Renal pelvis (tissue), 4 donors: Measurements from ENCODE around the gene FSTL4. TPM values are rescaled to one million over a fixed set of nuclear protein-coding genes. Genes with fewer than 3 reads are reported as not detected.
"Not testable (repeated sequence)": the region's sequence is repeated elsewhere in the genome, so short reads cannot be mapped to it uniquely, and the experiment has no call there.

ENCODE experiments used
- DNase-seq: peaks from one replicate; pipeline ENCODE4 v3.0.0-alpha.2; 2013
- polyA plus RNA-seq, 3 donors: library from polyadenylated mRNA; unstranded; fragments of 120-200 nt; gene quantifications; one replicate each; pipeline ENCODE4 v1.2.1, GENCODE V29; 2013; ENCODE audit not compliant: insufficient read length in 3 of 3

The FSTL4 gene
- polyA plus RNA-seq, 3 donors: 0.68 to 1.5 (median 0.76) TPM

DNA sequence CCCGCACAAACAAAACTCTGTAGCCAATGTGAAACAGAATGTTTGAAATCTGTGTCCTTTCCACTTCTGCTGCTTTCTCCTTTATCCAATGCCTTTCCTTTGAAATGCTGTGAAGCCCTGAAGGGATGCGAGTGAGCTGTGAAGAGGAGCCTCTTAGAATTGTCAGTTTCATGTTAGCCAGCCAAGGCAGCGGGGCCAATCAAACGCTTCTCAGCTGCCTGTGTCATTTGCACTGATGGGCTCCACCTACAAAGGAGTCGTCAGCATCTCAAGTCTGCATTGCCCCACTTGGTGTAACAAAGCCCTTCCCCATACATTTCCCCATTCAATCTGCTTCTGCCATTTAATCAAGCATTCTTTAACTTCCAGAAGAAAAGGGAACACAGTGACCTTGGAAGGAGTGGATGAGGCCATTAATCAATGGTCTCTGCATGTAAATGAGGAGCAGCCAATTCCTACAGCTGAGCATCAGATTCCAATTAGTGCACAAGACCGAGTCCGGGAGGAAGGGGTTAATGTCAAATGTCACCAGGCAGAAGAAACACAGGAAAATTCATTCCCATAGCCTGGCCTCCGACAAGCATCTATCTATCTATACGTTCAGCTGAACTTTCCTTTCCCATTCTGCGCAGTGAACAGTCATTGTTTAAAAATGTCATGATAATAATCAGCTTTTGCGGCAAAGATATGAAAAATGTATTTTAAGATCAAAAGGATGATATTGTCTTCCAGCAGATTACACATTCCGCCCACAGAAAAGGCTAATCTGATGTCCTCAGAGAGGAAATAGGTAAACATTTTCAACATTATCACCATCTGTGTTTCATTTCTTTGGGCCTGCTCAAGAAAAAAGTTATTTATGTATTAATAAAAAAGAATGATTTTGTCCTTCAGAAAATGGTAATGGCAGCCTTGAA lies 154.6 kb downstream of the FSTL4 start:
- DNase-seq: no peak

DNA sequence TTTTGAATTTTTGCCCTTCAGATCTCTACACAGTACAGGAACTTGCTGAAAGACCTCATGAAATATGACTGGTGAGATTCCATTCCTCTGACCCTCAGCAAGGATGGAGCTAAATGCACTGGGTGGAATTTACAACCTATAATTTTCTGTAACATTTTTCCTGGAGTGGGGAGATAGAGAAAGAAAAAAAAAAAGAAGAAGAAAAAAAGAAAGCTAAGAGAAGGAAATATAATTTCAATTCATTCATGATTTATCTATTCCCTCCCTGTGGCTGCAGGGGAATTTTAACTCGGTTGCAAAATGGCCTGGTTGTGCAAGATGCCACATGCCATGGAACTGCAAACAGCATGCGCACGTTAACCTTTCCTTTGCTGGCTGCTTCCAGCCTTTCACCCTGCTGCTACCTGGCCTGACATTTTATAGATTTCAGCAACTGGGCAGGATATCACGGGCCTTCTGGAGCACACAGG lies 155.4 kb downstream of the FSTL4 start:
- no peak for DNase-seq

DNA sequence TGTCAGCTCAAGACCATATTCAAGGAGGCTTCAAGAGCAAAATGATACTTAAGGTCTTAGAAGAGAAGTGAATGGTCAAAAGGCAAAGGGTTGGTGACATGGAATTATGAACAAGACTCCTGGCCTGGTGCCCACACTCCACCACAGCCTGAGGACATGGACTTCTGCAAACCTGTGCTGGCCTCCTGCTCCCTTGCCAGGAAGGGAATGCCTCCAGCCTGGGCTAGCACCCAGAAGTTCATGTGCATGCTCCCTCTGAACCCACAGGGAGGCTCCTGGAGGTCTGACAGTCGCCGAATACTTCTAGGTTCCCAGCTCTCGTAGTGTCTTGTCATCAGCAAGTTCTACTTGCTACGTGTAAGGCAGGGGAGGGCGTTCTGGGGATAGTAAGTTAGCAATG lies 156.7 kb downstream of the FSTL4 start:
- no peak for DNase-seq

DNA sequence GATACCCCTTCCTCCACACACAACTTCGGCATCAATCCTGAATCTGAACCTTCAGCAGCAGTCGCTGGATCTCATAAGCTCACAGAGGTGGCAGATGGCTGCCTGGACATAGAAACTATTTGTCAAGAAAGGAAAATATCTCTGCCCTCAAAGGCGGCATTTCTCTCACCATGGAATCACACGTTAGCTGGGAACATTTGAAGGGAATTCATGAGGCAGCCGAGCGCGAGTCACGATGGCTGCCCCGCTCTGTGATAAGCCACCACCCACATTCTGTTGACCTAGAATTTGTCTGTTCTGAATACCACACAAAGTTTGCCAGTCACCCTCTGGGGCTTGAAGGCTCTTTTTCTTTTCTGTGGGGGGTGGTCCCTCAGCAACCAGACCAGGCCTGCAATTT lies 157.9 kb downstream of the FSTL4 start:
- DNase-seq: no peak

DNA sequence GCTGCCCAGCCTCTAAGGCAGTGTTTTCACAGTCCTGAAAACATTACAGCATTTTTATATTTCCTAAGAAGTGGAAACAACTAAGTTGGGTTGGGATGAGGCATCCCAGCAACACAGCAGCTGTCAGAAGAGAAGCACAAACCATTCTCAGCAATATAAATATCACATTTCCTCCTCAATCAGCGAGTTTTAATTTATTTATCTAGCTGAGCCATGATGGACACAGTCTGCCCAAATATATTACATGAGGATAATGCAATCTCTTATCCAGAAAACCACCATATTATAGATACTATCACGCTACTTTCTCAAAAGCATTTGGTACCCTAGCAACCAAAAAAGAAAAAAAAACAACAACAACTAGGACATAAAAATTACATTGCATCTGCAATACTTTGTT lies 158.5 kb downstream of the FSTL4 start:
- DNase-seq: no peak

DNA sequence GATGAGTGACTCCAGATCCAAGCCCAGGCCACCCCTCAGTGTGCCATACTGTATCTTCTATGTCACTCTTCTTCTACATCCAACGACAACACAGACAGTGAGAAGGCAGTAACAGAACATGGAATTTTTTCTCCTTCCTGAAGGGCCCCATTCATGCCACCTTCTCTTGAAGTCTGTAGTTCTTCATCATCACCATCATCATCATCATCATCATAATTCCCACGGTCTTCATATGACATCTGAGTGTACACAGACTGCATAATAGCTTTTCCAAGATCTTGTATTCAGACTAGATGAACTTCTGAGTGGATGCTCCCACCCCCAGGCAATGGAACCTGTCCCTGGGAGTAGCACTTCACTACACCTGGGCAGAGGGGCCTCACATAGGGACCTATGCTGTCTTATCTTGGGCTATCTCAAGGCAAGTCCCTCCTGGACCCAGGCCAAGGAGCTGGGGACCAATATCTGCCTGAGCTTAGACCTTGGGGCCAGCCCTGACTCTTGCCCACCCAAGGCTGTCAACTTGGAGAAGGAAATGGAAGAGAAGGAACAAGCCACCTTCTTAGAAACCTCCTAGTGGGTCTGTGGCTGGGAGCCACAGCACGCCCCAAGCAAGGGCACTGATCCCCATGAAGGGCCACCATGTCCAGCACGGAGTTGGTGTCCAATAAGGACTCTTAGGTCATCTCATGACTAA lies 159.1 kb downstream of the FSTL4 start:
- no peak for DNase-seq

DNA sequence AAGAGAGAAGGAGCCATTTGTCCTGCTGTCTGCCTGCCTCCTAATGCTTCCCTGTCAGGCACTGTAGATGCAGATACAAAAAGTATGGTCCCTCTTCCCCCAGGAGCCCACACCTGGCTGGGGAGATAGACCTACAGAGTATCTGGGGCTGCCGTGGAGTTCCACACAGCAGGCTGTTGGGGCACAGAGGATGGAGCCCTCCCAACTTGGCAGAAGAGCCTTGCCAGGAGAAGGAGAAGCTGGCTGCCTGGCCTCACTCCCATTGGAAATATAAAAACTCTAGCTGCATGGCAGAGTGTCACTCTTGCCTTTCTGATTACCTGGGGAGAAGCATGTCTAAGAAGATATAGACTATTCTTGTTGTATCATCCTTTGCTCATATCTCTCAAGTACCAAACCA lies 160.4 kb downstream of the FSTL4 start:
- no peak for DNase-seq

DNA sequence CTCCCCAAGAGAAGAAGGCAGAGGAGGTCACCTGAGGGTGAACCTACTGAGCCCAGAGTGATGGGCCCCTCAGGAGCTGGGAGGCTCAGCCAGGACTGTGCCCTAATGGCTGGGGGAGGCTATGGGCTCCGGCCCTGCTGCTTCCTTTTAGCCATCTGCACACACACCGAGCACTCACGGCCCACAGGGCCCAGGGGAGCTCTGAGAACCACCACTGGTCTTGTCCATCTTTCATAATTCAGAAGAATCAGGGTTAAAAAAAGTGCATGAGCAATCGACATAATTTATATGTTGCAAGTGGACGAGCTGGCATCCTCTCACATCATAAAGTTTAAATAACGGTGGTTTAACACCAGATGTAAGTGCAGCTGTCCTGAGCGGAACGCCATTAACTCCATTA lies 162.1 kb downstream of the FSTL4 start:
- DNase-seq: no peak

DNA sequence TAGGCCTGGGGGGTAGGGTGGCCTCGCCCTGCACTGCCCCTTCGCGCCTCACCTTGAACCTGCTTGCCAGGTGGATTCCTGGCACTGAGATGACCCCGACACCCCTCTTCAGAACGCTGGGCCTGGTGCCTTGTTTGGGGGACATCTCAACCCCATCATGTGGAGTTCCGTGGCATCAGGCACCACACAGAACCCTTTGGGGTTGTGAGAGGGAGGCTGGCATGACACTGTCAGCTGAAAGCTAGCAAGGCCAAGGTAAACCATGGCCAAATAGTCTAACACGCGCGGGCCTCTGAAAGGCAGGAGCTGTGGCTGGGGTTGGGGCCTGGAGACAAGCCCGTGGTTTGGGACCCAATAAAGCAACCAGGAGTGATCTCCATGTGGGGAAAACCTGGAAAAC lies 163.2 kb downstream of the FSTL4 start:
- DNase-seq: no peak

DNA sequence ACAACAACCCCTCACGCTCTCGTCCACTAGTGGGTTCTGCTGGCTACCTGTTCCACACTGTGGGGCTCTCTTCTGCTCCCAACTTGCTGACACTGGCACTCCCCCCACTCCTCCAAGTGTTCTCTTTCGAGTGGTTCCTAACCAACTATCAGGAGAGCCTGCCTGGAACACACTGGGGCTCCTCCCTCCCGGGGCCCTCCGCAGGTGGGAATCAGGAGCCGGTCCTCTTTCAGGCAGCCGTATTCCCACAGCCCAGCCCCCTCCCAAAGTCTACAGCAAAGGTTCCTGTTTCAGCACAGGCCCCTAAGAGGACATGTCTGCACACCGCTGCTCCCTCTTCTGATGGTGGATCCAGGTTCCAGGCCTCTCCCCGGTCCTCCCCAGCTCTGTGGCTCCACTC lies 165.9 kb downstream of the FSTL4 start:
- DNase-seq: no peak

DNA sequence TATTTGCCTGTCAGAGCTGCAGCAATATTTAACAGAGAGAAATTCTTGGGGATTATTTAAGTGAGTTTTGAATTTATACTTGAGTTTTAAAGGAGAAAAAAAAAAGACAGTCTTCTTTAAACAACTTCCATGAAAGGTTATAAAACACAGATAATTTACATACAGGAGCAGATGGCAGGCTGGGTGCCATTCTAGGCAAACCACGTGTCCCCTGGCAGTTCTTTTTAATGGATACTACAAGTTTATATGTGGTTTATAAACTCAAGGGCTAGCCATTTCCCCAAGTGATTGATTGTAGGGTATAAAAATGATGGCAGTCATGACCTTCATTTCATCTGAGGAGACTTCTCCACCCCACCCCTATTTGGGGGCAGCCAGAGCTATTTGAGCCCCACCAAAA lies 166.6 kb downstream of the FSTL4 start:
- no peak for DNase-seq

DNA sequence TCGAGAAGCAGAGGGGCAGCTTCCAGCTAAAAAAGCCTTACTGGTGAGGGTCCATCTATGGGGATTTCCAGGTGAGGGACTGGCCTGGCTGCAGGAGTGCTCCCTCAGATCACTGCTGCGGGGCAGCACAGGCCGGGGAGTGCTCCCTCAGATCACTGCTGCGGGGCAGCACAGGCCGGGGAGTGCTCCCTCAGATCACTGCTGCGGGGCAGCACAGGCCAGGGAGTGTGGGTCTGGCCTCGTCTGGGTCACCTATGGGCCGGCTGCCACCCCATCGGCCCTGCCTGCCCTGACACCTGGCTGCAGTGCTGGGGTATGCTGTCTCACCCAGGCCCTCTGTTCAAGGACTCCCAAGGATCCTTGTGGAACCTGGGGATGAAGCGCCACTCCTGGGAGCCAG lies 167.1 kb downstream of the FSTL4 start:
- not testable (repeated sequence) for DNase-seq

DNA sequence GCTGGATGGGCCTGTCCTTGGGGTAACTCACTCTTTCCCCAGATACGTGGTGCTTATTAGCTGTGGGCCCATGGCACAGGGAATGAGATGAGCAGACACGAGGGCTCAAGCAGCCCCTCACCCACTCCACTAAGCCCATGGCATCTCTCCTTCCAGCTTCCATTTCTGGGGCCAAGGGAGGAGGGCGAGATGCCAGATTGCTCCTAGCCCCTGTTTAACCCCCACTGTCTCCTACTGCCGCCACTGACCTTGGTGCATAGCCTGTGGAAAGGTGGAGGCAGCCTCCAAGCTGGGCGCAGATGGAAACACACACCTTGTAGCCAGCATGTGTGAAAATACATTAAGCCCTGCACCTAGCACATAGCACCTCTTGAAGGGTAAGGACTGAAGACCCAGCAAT lies 167.6 kb downstream of the FSTL4 start:
- DNase-seq: no peak

DNA sequence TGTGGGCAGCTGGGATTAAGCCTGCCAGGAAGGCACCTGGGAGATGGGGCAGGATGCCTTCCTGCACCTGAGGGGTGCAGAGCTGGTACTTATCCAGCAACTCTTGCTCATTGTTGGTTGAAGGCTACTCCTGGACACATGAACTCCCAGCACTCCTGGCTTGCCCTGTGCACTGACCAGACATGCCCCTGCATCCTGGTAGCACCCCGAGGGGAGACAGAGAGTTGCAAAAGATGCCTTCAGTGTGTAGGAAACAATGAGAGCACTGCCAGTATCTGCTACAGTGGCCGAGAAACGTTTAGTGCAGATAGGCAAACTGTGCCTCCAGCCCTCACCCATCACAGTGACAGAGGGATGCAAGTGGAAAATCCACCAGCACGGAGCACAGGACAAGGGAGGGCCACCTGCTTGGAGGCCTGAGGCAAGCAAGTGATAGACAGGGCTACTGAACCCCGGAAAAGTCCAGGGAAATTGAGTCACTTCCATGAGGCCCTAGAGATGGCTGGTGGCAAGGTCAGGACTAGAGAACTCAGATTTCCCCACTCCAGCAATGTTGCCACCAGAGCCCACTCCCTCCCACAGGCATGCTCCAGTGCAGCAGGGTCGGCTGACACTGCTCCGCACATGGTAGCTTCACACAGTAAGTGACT lies 171.1 kb downstream of the FSTL4 start:
- DNase-seq: no peak

DNA sequence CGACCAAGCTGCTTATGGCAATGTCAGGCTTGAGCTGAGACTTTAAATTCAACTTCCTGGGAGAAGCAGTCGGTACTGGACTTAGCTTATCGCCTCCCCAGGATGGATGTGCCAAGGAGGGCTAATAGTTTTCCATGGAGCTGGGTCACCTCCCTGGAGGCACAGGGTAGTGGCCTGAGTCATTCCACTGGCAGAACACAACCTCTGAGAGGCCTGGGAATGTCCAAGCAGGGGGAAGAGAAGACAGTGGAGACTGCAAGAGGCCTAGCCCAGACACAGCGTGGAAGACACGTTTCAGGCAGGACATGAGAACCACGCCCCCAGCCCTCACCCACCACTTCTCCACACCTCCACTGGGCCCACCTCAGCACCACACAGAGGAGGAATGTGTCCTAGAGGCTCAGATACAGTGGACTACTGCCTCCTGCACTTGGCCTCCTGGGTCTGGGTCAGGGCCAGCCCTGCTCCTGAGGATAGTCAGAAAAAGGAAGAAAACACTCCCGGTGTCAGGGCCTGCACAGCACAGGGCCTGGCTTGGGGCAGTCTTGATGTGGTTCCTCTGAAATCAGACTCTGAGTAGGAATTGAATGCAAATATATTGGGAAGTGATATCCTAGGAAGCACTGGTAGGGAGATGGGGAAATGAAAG lies 171.8 kb downstream of the FSTL4 start:
- DNase-seq: no peak

DNA sequence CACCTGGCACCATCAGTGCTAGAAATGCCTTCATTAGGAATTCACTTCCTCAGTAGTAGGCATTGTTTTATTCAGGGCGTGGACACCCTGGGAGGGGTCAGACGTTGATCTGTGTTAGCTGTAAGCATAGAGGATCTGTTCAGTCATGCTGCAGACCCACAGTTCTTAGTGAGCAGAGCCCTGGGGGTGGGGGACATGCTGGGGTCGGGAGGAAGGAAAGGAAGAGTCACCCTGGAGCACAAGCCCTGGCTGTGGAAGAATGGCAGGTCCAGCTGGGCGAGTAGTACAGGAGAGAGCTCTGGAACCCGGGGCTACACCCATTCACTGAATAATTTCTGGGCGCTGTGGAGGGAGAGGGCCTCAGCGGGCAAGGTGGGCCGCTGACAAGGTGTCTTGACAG lies 172.5 kb downstream of the FSTL4 start:
- DNase-seq: no peak

DNA sequence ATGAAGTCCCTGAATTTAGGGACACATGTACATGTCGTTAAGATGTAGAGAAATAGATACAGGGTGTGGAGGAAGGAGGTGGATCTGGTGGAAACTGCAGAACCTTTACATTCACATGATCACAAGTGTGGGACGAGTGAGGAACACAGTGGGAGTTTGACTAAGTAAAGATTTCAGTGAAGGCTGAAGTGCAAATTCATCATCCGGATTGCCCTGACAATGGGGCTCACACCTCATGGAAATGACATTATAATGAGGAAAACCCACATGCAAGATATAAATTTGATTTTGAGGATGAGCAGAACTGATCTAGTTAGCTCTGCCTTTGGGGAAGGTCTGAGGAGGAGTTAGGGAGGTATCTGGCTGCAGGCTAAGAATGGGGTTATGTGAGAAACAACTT lies 173.9 kb downstream of the FSTL4 start:
- no peak for DNase-seq

DNA sequence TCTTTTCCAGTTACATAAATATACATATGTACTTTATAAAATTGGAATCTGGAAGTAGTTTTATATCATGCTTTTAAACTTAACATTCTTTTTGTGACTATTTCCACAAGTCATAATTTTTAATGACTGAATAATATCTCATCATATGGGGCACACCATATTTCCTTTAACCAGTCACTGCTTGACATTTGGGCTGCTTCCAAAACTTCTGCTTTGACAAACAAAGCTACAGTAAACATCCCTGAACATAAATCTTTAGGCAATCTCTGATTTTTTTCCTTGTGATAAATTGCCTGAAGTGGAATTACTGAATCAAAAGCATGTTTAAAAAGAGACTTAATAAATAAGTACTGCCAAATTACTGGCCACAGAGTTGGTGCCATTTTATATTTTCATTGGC lies 178.0 kb downstream of the FSTL4 start:
- DNase-seq: no peak

DNA sequence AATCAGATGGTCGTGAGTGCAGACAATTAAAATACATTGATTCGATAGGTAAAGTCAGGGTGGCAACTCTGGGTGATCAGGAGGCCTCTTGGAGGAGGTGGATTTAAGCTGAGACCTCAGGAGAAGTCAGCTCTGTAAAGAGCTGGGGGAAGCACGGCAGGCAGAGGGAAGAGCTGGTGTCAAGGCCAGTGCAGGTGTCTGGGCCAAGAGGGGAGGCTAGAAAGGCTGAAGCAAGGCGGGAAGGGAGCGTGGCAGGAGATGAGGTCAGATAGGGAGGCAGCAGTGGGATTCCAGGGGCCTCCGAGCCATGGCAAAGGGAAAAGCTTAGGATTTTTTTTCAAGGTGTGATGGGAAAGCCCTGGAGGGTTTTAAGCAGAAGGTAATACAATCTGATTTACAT lies 178.7 kb downstream of the FSTL4 start:
- DNase-seq: no peak

DNA sequence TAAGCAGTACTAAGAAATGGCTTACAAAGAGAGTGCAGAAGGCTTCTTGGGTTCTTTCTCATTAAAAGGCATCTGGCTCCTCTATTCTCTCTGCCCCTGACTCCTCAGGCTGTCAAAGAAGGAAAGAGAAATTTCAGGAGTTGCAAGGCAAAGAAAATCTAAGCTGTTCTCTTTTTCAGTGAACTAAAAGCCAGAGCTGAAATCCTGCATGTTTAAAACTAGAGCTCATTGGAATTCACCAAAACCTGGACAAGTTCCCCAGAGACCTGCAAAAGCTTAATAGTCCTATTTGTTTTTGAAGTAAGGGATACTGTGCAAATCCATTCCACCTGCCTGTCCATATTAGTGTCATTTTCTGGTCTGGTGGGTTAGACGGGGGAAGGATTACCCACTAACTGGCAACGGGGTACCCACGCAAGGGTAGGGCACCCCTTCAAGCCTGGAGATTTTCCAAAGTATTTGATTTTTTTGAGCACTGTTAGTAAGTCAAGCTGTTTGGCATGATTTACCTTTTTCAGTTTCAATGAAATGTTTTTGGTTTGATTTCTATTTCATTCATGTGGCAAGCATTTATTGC lies 179.3 kb downstream of the FSTL4 start:
- DNase-seq: no peak

DNA sequence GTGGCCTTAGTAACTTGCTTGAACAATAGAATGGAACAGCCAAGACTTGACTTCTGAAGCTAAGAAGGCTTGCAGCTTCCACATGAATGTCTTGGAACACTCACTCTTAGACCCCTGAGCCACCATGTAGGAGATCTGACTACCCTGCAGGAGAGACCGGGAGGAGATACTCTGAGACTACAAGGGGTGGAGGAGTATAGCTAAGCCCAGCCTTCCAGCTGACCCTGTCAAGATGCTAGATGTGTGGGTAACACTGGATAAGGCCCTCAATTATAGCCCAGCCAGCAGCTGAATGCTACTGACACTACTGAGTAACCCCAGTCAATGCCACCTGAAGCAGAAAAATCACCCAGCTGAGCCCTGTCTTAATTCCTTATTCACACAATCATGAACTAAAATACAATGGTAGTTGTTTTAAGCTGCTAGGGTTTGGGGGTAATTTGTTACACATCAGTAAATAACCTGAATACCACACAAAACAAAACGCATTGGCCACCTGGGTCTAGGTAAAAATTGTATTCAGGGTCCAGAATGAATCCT lies 180.9 kb downstream of the FSTL4 start:
- no peak for DNase-seq

DNA sequence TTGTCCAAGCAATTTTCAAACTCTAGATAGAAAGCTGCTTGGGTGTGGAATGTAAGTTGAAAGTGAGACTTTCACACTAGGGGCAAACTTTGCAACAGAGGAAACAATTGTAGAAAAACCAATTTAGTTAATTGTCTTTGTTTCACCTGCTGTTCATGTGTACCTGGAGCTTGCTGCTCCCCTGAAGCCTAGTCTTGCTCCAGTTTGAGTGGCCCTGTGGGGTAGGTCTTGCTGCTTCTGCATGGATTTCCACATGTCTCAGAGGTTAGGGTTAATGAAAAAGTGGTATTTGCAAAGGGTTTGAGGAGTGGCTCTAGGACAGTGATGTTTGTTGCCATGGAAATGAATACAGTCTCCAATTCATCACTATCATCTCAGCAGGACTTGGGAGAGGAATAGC lies 182.2 kb downstream of the FSTL4 start:
- DNase-seq: no peak
